ENCODE data around the gene TMUB2. TPM values are rescaled to one million over a fixed set of nuclear protein-coding genes. Genes with fewer than 3 reads are reported as not detected.

The TMUB2 gene
- total and polyA plus RNA-seq, 9 of the 15 experiments (the other 6 are each of a cell fraction or from before 2014, with no cell fraction given): 4.1 to 29.8 (median 16.3) TPM

GRCh38 chr17:44210342-44211192 lies 23.8 kb downstream of the TMUB2 start (continued):
- no peak for TF ChIP-seq THRB (CRISPR knock-in tag; conservative IDR thresholded peaks at IDR 0.05)
- TF ChIP-seq ERF (CRISPR knock-in tag; IDR thresholded peaks at IDR 0.05): no peak
- peak; percentile 47 for TF ChIP-seq MEIS2 (IDR thresholded peaks at IDR 0.05; ENCODE audit: partially characterized antibody)
- TF ChIP-seq ZNF124 (CRISPR knock-in tag; IDR thresholded peaks at IDR 0.05): no peak
- no peak for TF ChIP-seq SMAD1 (IDR thresholded peaks at IDR 0.05; ENCODE audit: low read depth, low read length, partially characterized antibody)
- no peak for TF ChIP-seq IFI16 (CRISPR knock-in tag; IDR thresholded peaks at IDR 0.05)
- no peak; the same call in 1 of the 2 replicates for TF ChIP-seq CEBPG (CRISPR knock-in tag; IDR thresholded peaks at IDR 0.05)
- TF ChIP-seq CEBPG (tag; conservative IDR thresholded peaks at IDR 0.05 in 1 of 2, IDR thresholded peaks at IDR 0.05 in 1 of 2): no peak
- TF ChIP-seq CREBBP (IDR thresholded peaks at IDR 0.05; ENCODE audit: low read depth, low read length): no peak
- peak; percentile 88 for TF ChIP-seq ETV5 (CRISPR knock-in tag; IDR thresholded peaks at IDR 0.05; ENCODE audit: low read depth)
- peak; percentile 21; the same call in 1 of the 2 replicates for TF ChIP-seq CREB1 (IDR thresholded peaks at IDR 0.05)
- TF ChIP-seq CREB1 (CRISPR knock-in tag; IDR thresholded peaks at IDR 0.05): peak; percentile 52; the same call in 1 of the 2 replicates
- no peak for TF ChIP-seq NR0B1 (IDR thresholded peaks at IDR 0.05; ENCODE audit: partially characterized antibody)
- TF ChIP-seq ZZZ3 (IDR thresholded peaks at IDR 0.05): no peak
- peak in 1 of 2 experiments; percentile 77; a peak in 2 of 4 replicates for TF ChIP-seq TRIM24 (IDR thresholded peaks at IDR 0.05)
- TF ChIP-seq POLR2AphosphoS2 (IDR thresholded peaks at IDR 0.05; ENCODE audit: low read length): peak; percentile 95
- no peak for TF ChIP-seq PCBP2 (IDR thresholded peaks at IDR 0.05; ENCODE audit: low read depth, low read length, poor library complexity, severe bottlenecking)
- no peak for TF ChIP-seq ZKSCAN3 (CRISPR knock-in tag; IDR thresholded peaks at IDR 0.05)
- peak; percentile 77; the same call in 1 of the 2 replicates for TF ChIP-seq E2F5 (CRISPR knock-in tag; IDR thresholded peaks at IDR 0.05)
- TF ChIP-seq RCOR1 (IDR thresholded peaks at IDR 0.05; ENCODE audit: borderline replicate concordance in 1 of 2, low read depth in 2 of 2, low read length in 2 of 2): peak; percentile 36 to 83; a peak in 2 of 4 replicates
- peak; percentile 84 for TF ChIP-seq STAT6 (CRISPR knock-in tag; IDR thresholded peaks at IDR 0.05)
- no peak for TF ChIP-seq ESRRB (CRISPR knock-in tag; IDR thresholded peaks at IDR 0.05; ENCODE audit: borderline replicate concordance)
- no peak for TF ChIP-seq ZNF140 (CRISPR knock-in tag; IDR thresholded peaks at IDR 0.05)

Data from K562 (cell line).